Measurements from ENCODE around the gene LETM1. TPM values are rescaled to one million over a fixed set of nuclear protein-coding genes. Genes with fewer than 3 reads are reported as not detected.
A peak's percentile ranks its signal among the peaks of the same experiment; 100 is the strongest.

The LETM1 gene
- total RNA-seq, 6 donors from 2014 or later: 31.4 to 98.5 (median 47.8) TPM

- WGBS, 2 donors: 70 to 93% methylated on average over 2 to 8 of the region's 11 CpGs
Measured at GRCh38 chr4:1785592-1785991, 70.4 kb downstream of the LETM1 start.

GRCh38 chr4:1784789-1785591 lies 71.0 kb downstream of the LETM1 start:
- WGBS, 2 donors: 65 to 75% methylated on average over 5 to 16 of the region's 17 CpGs
- Histone ChIP-seq H3K36me3 (no peaks in the 10 kb centered on the region), H3K4me1 (peaks cover 0 to 20% (median 6%) of the 10 kb centered on the region in 4 donors), H3K9me3 (no peaks in the 10 kb centered on the region), H3K27ac (peak overlapping the region in 1 of 4 donors; percentile 47), H3K4me3 (no peak overlapping the region), H3K27me3 (no peaks in the 10 kb centered on the region)
- DNase-seq: no peak
- ATAC-seq (ENCODE audit: low FRiP score in 2 of 2): peak in 1 of 2 donors; percentile 16
- no peak for TF ChIP-seq EP300 (IDR thresholded peaks at IDR 0.05)
- no peak for TF ChIP-seq POLR2AphosphoS5 (IDR thresholded peaks at IDR 0.05)
- TF ChIP-seq, protein P1, sequence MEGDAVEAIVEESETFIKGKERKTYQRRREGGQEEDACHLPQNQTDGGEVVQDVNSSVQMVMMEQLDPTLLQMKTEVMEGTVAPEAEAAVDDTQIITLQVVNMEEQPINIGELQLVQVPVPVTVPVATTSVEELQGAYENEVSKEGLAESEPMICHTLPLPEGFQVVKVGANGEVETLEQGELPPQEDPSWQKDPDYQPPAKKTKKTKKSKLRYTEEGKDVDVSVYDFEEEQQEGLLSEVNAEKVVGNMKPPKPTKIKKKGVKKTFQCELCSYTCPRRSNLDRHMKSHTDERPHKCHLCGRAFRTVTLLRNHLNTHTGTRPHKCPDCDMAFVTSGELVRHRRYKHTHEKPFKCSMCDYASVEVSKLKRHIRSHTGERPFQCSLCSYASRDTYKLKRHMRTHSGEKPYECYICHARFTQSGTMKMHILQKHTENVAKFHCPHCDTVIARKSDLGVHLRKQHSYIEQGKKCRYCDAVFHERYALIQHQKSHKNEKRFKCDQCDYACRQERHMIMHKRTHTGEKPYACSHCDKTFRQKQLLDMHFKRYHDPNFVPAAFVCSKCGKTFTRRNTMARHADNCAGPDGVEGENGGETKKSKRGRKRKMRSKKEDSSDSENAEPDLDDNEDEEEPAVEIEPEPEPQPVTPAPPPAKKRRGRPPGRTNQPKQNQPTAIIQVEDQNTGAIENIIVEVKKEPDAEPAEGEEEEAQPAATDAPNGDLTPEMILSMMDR (IDR thresholded peaks at IDR 0.05): no peak
- no peak for TF ChIP-seq POLR2A (IDR thresholded peaks at IDR 0.05)

More at GRCh38 chr4:1785592-1785991, 70.4 kb downstream of the LETM1 start:
- Histone ChIP-seq H3K9me3 (no peaks in the 10 kb centered on the region), H3K27me3 (no peaks in the 10 kb centered on the region), H3K4me3 (no peak overlapping the region), H3K36me3 (no peaks in the 10 kb centered on the region), H3K27ac (peak overlapping the region in 1 of 4 donors; percentile 47), H3K4me1 (peaks cover 0 to 20% (median 6%) of the 10 kb centered on the region in 4 donors)
- no peak for ATAC-seq (ENCODE audit: low FRiP score in 2 of 2)
- no peak for TF ChIP-seq POLR2AphosphoS5 (IDR thresholded peaks at IDR 0.05)
- no peak for TF ChIP-seq POLR2A (IDR thresholded peaks at IDR 0.05)
- TF ChIP-seq, protein P1 (IDR thresholded peaks at IDR 0.05): no peak
- TF ChIP-seq EP300 (IDR thresholded peaks at IDR 0.05): no peak
- no peak for DNase-seq

DNA sequence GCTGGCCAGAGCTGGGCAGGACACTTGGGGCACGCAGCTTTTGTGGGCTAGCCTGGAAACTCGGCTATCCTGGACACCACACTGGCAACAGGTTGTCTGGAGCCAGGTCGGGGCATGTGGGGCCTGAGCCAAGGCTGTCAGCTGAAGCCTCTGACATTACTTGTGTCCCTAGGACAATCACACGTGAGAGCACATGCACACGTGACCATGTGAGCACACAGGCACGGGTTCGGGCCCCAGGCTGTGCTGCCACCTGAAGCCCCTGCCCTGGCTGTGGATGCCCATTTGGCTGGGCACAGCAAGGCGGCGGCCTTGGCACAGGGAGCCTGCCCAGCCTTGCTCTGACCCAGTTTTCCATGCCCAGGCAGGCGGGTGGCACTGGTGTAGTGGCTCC lies 71.6 kb downstream of the LETM1 start:
- 80% methylated on average over 8 of the region's 10 CpGs; no CpG with 5 or more reads in 1 of the 2 donors for WGBS, 2 donors
- no peaks in the 10 kb centered on the region for H3K27me3 ChIP-seq
- ATAC-seq (ENCODE audit: low FRiP score in 2 of 2) (no peak), DNase-seq (no peak)
- no peak overlapping the region for H3K4me3 ChIP-seq
- TF ChIP-seq, protein P1 (IDR thresholded peaks at IDR 0.05): no peak
- TF ChIP-seq POLR2AphosphoS5 (IDR thresholded peaks at IDR 0.05) (no peak), EP300 (IDR thresholded peaks at IDR 0.05) (no peak), POLR2A (IDR thresholded peaks at IDR 0.05) (no peak)
- no peak overlapping the region for H3K27ac ChIP-seq
- peaks cover 0 to 20% (median 6%) of the 10 kb centered on the region in 4 donors for H3K4me1 ChIP-seq
- H3K9me3 ChIP-seq: no peaks in the 10 kb centered on the region
- H3K36me3 ChIP-seq: no peaks in the 10 kb centered on the region

GRCh38 chr4:1783970-1784369 lies 72.0 kb downstream of the LETM1 start:
- TF ChIP-seq POLR2A (IDR thresholded peaks at IDR 0.05) (no peak), POLR2AphosphoS5 (IDR thresholded peaks at IDR 0.05) (no peak), EP300 (IDR thresholded peaks at IDR 0.05) (no peak)
- TF ChIP-seq, protein P1 (IDR thresholded peaks at IDR 0.05): no peak
- DNase-seq (no peak), ATAC-seq (ENCODE audit: low FRiP score in 2 of 2) (no peak)
- Histone ChIP-seq H3K27me3 (no peaks in the 10 kb centered on the region), H3K4me3 (no peak overlapping the region), H3K27ac (no peak overlapping the region), H3K36me3 (no peaks in the 10 kb centered on the region), H3K4me1 (peaks cover 0 to 20% (median 6%) of the 10 kb centered on the region in 4 donors), H3K9me3 (no peaks in the 10 kb centered on the region)
- WGBS, 2 donors: 82 to 88% methylated on average over 8 to 10 of the region's 12 CpGs

Data from upper lobe of left lung (tissue), 6 donors.